ENCODE measurements around the gene CD276.

GRCh38 chr15:73760330-73761329 lies 76.4 kb downstream of the CD276 start:
- TF ChIP-seq CTCF (IDR thresholded peaks at IDR 0.05), result no peak
- no peak for TF ChIP-seq POLR2A (IDR thresholded peaks at IDR 0.05)
